ENCODE data around the gene P2RY12. TPM values are rescaled to one million over a fixed set of nuclear protein-coding genes. Genes with fewer than 3 reads are reported as not detected.

The P2RY12 gene
- total and polyA plus RNA-seq, 2 of the 8 experiments (the other 6 are each of a cell fraction or from before 2014, with no cell fraction given): not detected

DNA sequence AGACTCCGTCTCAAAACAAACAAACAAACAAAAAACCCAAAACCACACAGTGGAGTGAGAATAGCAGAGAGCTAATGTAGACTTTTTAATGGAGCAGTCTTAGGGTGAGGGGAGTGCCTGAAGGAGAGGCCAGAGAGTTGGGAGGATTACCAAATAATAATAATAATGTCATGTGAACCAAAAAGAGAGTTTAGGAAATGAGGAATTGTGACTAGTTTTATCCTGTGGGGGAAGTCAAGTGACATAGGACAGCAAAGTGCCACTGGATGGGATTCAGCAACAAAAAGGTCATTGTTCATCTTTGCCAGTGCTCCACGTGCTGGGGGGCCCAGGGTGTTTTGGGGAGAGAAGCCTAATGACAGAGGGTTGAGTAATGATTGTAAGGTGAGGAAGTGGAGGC, 80.8 kb downstream of the P2RY12 start:
- POLR2A ChIA-PET (ENCODE audit: partially characterized antibody): interaction anchor here (0.5 to 1.4 kb wide), 2 partner anchors 11 to 226 kb away, joined by 3 read pairs; no protein-coding TSS in a partner anchor
- H3K27me3 ChIP-seq (replicated peaks in 1 of 4; ENCODE audit: control insufficient read depth in 3 of 4, extremely low read depth in 1 of 4, insufficient read depth in 3 of 4, low read length in 3 of 4): 0 out of 7 replicates have a peak, but pooled peaks cover 0 to 3% (median 0%) of the 10 kb centered on the region in 4 experiments
- H2AFZ ChIP-seq (ENCODE audit: low read length): no peak overlapping the region
- no peaks in the 10 kb centered on the region for H3K23me2 ChIP-seq (ENCODE audit: low read depth, low read length)
- no peak overlapping the region for H3K18ac ChIP-seq (ENCODE audit: extremely low read depth, low read length)
- no peak overlapping the region for H3K23ac ChIP-seq (ENCODE audit: insufficient read length)
- no peak overlapping the region for H2BK20ac ChIP-seq (ENCODE audit: low read length)
- no peak overlapping the region for H2AK5ac ChIP-seq (ENCODE audit: low read depth, low read length)
- H3K27ac ChIP-seq (ENCODE audit: low read depth, low read length): no peak overlapping the region
- H4K91ac ChIP-seq (replicated peaks; ENCODE audit: insufficient read length, low read length): no peak overlapping the region
- TF ChIP-seq CREB1 (IDR thresholded peaks at IDR 0.05) (no peak), SIN3A (conservative IDR thresholded peaks at IDR 0.05 in 1 of 2, IDR thresholded peaks at IDR 0.05 in 1 of 2; ENCODE audit: low read depth in 1 of 2, low read length in 2 of 2) (no peak), JUN (IDR thresholded peaks at IDR 0.05; ENCODE audit: low read depth, low read length) (no peak), BACH1 (IDR thresholded peaks at IDR 0.05; ENCODE audit: low read length) (no peak), ZNF274 (IDR thresholded peaks at IDR 0.05; ENCODE audit: borderline replicate concordance, extremely low read depth, low read length) (no peak), EZH2 (IDR thresholded peaks at IDR 0.05; ENCODE audit: low read depth, low read length, severe bottlenecking) (no peak)
- H3K36me3 ChIP-seq (ENCODE audit: control insufficient read depth in 2 of 4, insufficient read depth in 4 of 4, low read length in 3 of 4): no peaks in the 10 kb centered on the region
- no peak overlapping the region for H2BK12ac ChIP-seq (ENCODE audit: low read depth, low read length)
- no peaks in the 10 kb centered on the region for H3K79me1 ChIP-seq (ENCODE audit: low read depth, low read length)
- H3K4me1 ChIP-seq (replicated peaks in 1 of 4; ENCODE audit: control insufficient read depth in 3 of 4, insufficient read depth in 4 of 4, low read length in 3 of 4): peaks cover 7 to 26% (median 18%) of the 10 kb centered on the region in 4 experiments
- no peak overlapping the region for H3K4me2 ChIP-seq (ENCODE audit: insufficient read depth in 1 of 2, low read depth in 2 of 2, low read length in 2 of 2)
- H4K20me1 ChIP-seq (replicated peaks in 1 of 2; ENCODE audit: control insufficient read depth in 1 of 2, insufficient read depth in 2 of 2, low read length in 2 of 2): peaks cover 0 to 2% of the 10 kb centered on the region in 2 experiments
- no peak overlapping the region for H4K8ac ChIP-seq (ENCODE audit: extremely low read depth, insufficient read depth, low read length)
- DNase-seq (ENCODE audit: low read depth in 1 of 2, low spot score in 2 of 2) (no peak), FAIRE-seq (no peak)
- 72% methylated on average over 2 of the region's 2 CpGs; no CpG with 5 or more reads in 1 of the 2 experiments for WGBS, 2 experiments (ENCODE audit: extremely low coverage in 1 of 2, insufficient coverage in 1 of 2, insufficient read length in 1 of 2, insufficient replicate concordance in 2 of 2, low coverage in 1 of 2, low lambda C conversion rate in 2 of 2, missing lambda C conversion rate in 1 of 2)
- H2BK5ac ChIP-seq (ENCODE audit: low read depth, low read length): no peak overlapping the region
- no peak overlapping the region for H3K4me3 ChIP-seq (ENCODE audit: extremely low read depth in 1 of 4, insufficient read depth in 2 of 4, low read depth in 3 of 4, low read length in 4 of 4)
- no peak overlapping the region for H3K14ac ChIP-seq (ENCODE audit: insufficient read length)
- H4K5ac ChIP-seq (ENCODE audit: insufficient read length, low read depth, low read length): no peak overlapping the region
- no peaks in the 10 kb centered on the region for H3K9me3 ChIP-seq (ENCODE audit: insufficient read depth in 2 of 2, low read depth in 1 of 2, low read length in 1 of 2)
- no peak overlapping the region for H2BK120ac ChIP-seq (replicated peaks; ENCODE audit: low read depth, low read length)
- no peaks in the 10 kb centered on the region for H3K79me2 ChIP-seq (ENCODE audit: control insufficient read depth in 1 of 2, insufficient read depth in 2 of 2, low read length in 2 of 2)
- H3K4ac ChIP-seq (replicated peaks; ENCODE audit: insufficient read length, low read depth, low read length): no peak overlapping the region
- no peak overlapping the region for H3K56ac ChIP-seq (replicated peaks; ENCODE audit: insufficient read length, low read depth, low read length)
- no peak overlapping the region for H3K9ac ChIP-seq (replicated peaks in 1 of 4; ENCODE audit: extremely low read depth in 1 of 4, low read depth in 3 of 4, low read length in 3 of 4)
- no peak overlapping the region for H2BK15ac ChIP-seq (ENCODE audit: low read length)
- CTCF ChIA-PET (ENCODE audit: partially characterized antibody): interaction anchor here (0.6 to 2.6 kb wide), 9 partner anchors 11 to 387 kb away, joined by 3 to 14 read pairs (median 6); no protein-coding TSS in a partner anchor

Measured in H1 (cell line).